ENCODE measurements around the gene TTLL12.

DNA sequence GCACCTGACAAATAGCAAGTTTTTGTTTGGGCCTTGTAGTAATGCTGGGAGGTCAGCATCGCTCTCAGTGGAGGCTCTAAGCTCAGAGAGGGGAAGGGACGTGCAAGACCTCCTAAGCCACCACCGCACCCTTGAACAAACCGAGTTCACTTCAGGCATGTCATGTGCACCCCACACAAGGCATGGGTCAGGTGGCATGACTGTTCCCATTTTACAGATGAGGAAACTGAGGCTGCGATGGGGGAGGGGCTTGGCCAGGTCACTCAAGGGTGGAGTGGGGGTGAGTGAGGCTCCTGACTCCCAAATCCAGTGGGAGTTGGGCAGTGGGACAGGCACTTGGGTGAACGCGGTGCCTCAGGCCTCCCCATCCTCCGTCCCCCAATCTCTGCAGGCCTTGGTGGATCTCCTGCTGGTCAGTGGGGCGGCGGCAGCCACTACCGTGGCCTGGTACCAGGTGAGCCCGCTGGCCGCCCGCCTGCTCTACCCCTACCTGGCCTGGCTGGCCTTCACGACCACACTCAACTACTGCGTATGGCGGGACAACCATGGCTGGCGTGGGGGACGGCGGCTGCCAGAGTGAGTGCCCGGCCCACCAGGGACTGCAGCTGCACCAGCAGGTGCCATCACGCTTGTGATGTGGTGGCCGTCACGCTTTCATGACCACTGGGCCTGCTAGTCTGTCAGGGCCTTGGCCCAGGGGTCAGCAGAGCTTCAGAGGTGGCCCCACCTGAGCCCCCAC lies 24.4 kb downstream of the TTLL12 start:
- no peak for TF ChIP-seq EZH2 (IDR thresholded peaks at IDR 0.05)
- TF ChIP-seq, protein P1, sequence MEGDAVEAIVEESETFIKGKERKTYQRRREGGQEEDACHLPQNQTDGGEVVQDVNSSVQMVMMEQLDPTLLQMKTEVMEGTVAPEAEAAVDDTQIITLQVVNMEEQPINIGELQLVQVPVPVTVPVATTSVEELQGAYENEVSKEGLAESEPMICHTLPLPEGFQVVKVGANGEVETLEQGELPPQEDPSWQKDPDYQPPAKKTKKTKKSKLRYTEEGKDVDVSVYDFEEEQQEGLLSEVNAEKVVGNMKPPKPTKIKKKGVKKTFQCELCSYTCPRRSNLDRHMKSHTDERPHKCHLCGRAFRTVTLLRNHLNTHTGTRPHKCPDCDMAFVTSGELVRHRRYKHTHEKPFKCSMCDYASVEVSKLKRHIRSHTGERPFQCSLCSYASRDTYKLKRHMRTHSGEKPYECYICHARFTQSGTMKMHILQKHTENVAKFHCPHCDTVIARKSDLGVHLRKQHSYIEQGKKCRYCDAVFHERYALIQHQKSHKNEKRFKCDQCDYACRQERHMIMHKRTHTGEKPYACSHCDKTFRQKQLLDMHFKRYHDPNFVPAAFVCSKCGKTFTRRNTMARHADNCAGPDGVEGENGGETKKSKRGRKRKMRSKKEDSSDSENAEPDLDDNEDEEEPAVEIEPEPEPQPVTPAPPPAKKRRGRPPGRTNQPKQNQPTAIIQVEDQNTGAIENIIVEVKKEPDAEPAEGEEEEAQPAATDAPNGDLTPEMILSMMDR (IDR thresholded peaks at IDR 0.05 in 2 of 3, conservative IDR thresholded peaks at IDR 0.05 in 1 of 3; ENCODE audit: borderline replicate concordance in 1 of 3, insufficient read depth in 1 of 3, low read depth in 2 of 3, low read length in 2 of 3), result no peak
- no peak for TF ChIP-seq CEBPB (IDR thresholded peaks at IDR 0.05; ENCODE audit: low read depth)
- no peak for TF ChIP-seq POLR2A (IDR thresholded peaks at IDR 0.05; ENCODE audit: borderline replicate concordance, extremely low read depth, insufficient read depth, insufficient read length)
- no peak for TF ChIP-seq CBX3 (IDR thresholded peaks at IDR 0.05; ENCODE audit: low read depth)

Data from HCT116 (cell line).